Upper lobe of left lung (tissue), 6 donors: ENCODE data around the gene CES2. TPM values are rescaled to one million over a fixed set of nuclear protein-coding genes. Genes with fewer than 3 reads are reported as not detected.

Experiments used
- ATAC-seq, 2 donors: fragments of 200-7000 bp; cut with Tn5 transposase; one replicate each; pipeline ENCODE4 v1.9.1; 2022; ENCODE audit warnings: mild to moderate bottlenecking in 2 of 2, moderate library complexity in 2 of 2; ENCODE audit not compliant: low FRiP score in 2 of 2
- DNase-seq, 2 donors: peaks; one replicate each; pipeline ENCODE4 v3.0.0-alpha.2; 2019 to 2020
- H3K27ac ChIP-seq, 4 donors: fragments of 200-600 bp; sonication (generic); one replicate each; pipeline ENCODE4 v1.5.1; 2016 to 2019
- H3K27me3 ChIP-seq, 4 donors: fragments of 200-600 bp; sonication (generic); one replicate each; pipeline ENCODE4 v1.5.1; 2017 to 2019
- H3K36me3 ChIP-seq, 4 donors: fragments of 200-600 bp; sonication (generic); one replicate each; pipeline ENCODE4 v1.5.1; 2016 to 2019
- H3K4me1 ChIP-seq, 4 donors: fragments of 200-600 bp; sonication (generic); one replicate each; pipeline ENCODE4 v1.5.1; 2018 to 2019
- H3K4me3 ChIP-seq, 4 donors: fragments of 200-600 bp; sonication (generic); one replicate each; pipeline ENCODE4 v1.5.1; 2017 to 2019; ENCODE audit warnings: mild to moderate bottlenecking in 2 of 4, moderate library complexity in 1 of 4
- H3K9me3 ChIP-seq, 4 donors: fragments of 200-600 bp; sonication (generic); one replicate each; pipeline ENCODE4 v1.5.1; 2018 to 2019
- CTCF ChIP-seq, 6 experiments: fragments of 450-650 bp in 4 of 6; fragments of 200-600 bp in 2 of 6; sonication (generic) in 2 of 6; IDR thresholded peaks; one replicate each; pipeline ENCODE4 v1.5.1; 2016 to 2019; ENCODE audit warnings: antibody characterized with exemption in 6 of 6
- EP300 ChIP-seq, 4 donors: sonication (generic); formaldehyde crosslinking; IDR thresholded peaks; one replicate each; pipeline ENCODE4 v1.5.1; 2017; ENCODE audit warnings: antibody characterized with exemption in 4 of 4, control low read depth in 2 of 4
- POLR2A ChIP-seq, 4 donors: fragments of 450-650 bp; IDR thresholded peaks; one replicate each; pipeline ENCODE4 v1.5.1; 2016 to 2017; ENCODE audit warnings: antibody characterized with exemption in 4 of 4, mild to moderate bottlenecking in 2 of 4
- POLR2AphosphoS5 ChIP-seq, 2 donors: sonication (generic); formaldehyde crosslinking; IDR thresholded peaks; one replicate each; pipeline ENCODE4 v1.5.1; 2017; ENCODE audit warnings: antibody characterized with exemption in 2 of 2
- WGBS, 2 donors: methylation state at CpG; one replicate each; pipeline ENCODE4 v1.1.5; 2017 to 2018; 5-methylcytosine and 5-hydroxymethylcytosine counted together
- total RNA-seq, 6 donors: library from RNA; depleted of rRNA in 4 of 6; stranded (reverse); fragments of >200 nt in 4 of 6; gene quantifications; one replicate each; pipeline versions ENCODE4 v1.1.0 to v1.2.1, GENCODE V29; 2016 to 2021
- donor health status: DM: no; HTN: no; CAD: no; lungs with moderate emphysema.
- donor health status: DM: no; HTN: yes; CAD: no; lungs with severe emphysema.

Gene CES2
- total RNA-seq, 6 donors from 2014 or later: 32.2 to 76.1 (median 46.5) TPM

GRCh38 chr16:66889622-66890021 lies 45.7 kb upstream of the CES2 start:
- H3K4me1 ChIP-seq: peaks cover 0 to 23% (median under 1%) of the 10 kb centered on the region in 4 donors

GRCh38 chr16:66890799-66891198 lies 44.5 kb upstream of the CES2 start:
- Histone ChIP-seq H3K9me3 (no peaks in the 10 kb centered on the region), H3K4me1 (peaks cover 0 to 12% (median 2%) of the 10 kb centered on the region in 4 donors)
- 84 to 92% methylated on average over 2 of the region's 2 CpGs for WGBS, 2 donors

More at GRCh38 chr16:66889622-66890021, 45.7 kb upstream of the CES2 start:
- DNase-seq (no peak), ATAC-seq (no peak)
- Histone ChIP-seq H3K4me3 (no peak overlapping the region), H3K27me3 (no peaks in the 10 kb centered on the region), H3K36me3 (peaks cover 3 to 22% (median 10%) of the 10 kb centered on the region in 4 donors), H3K27ac (no peak overlapping the region), H3K9me3 (no peaks in the 10 kb centered on the region)
- 70 to 80% methylated on average over 4 of the region's 4 CpGs for WGBS, 2 donors
- TF ChIP-seq CTCF (IDR thresholded peaks at IDR 0.05) (no peak), EP300 (IDR thresholded peaks at IDR 0.05) (no peak), POLR2A (IDR thresholded peaks at IDR 0.05) (no peak), POLR2AphosphoS5 (IDR thresholded peaks at IDR 0.05) (no peak)

GRCh38 chr16:66891360-66891759 lies 44.0 kb upstream of the CES2 start:
- DNase-seq (no peak), ATAC-seq (no peak)
- H3K27ac ChIP-seq: no peak overlapping the region
- no peak overlapping the region for H3K4me3 ChIP-seq
- H3K4me1 ChIP-seq: peaks cover 0 to 7% (median 2%) of the 10 kb centered on the region in 4 donors
- WGBS, 2 donors: 74 to 87% methylated on average over 4 of the region's 4 CpGs
- TF ChIP-seq POLR2AphosphoS5 (IDR thresholded peaks at IDR 0.05) (no peak), CTCF (IDR thresholded peaks at IDR 0.05) (no peak), POLR2A (IDR thresholded peaks at IDR 0.05) (no peak), EP300 (IDR thresholded peaks at IDR 0.05) (no peak)
- H3K36me3 ChIP-seq: peaks cover 0 to 9% (median 0%) of the 10 kb centered on the region in 4 donors
- no peaks in the 10 kb centered on the region for H3K9me3 ChIP-seq
- no peaks in the 10 kb centered on the region for H3K27me3 ChIP-seq

More at GRCh38 chr16:66890799-66891198, 44.5 kb upstream of the CES2 start:
- H3K27me3 ChIP-seq: no peaks in the 10 kb centered on the region
- H3K4me3 ChIP-seq: no peak overlapping the region
- H3K27ac ChIP-seq: no peak overlapping the region
- peaks cover 0 to 11% (median 0%) of the 10 kb centered on the region in 4 donors for H3K36me3 ChIP-seq
- TF ChIP-seq CTCF (IDR thresholded peaks at IDR 0.05): no peak
- TF ChIP-seq POLR2AphosphoS5 (IDR thresholded peaks at IDR 0.05): no peak
- TF ChIP-seq EP300 (IDR thresholded peaks at IDR 0.05): no peak
- no peak for TF ChIP-seq POLR2A (IDR thresholded peaks at IDR 0.05)
- DNase-seq (no peak), ATAC-seq (no peak)

GRCh38 chr16:66891797-66892196 lies 43.5 kb upstream of the CES2 start:
- H3K27ac ChIP-seq: no peak overlapping the region
- peaks cover 0 to 3% (median 1%) of the 10 kb centered on the region in 4 donors for H3K4me1 ChIP-seq
- H3K27me3 ChIP-seq: no peaks in the 10 kb centered on the region
- 91 to 93% methylated on average over 6 of the region's 6 CpGs for WGBS, 2 donors
- no peak overlapping the region for H3K4me3 ChIP-seq
- H3K36me3 ChIP-seq: peaks cover 0 to 5% (median 0%) of the 10 kb centered on the region in 4 donors
- ATAC-seq (no peak), DNase-seq (no peak)
- no peaks in the 10 kb centered on the region for H3K9me3 ChIP-seq
- no peak for TF ChIP-seq EP300 (IDR thresholded peaks at IDR 0.05)
- no peak for TF ChIP-seq POLR2AphosphoS5 (IDR thresholded peaks at IDR 0.05)
- TF ChIP-seq POLR2A (IDR thresholded peaks at IDR 0.05): no peak
- TF ChIP-seq CTCF (IDR thresholded peaks at IDR 0.05): no peak

GRCh38 chr16:66894055-66894454 lies 41.3 kb upstream of the CES2 start:
- H3K9me3 ChIP-seq: no peaks in the 10 kb centered on the region
- H3K4me3 ChIP-seq: no peak overlapping the region
- TF ChIP-seq CTCF (IDR thresholded peaks at IDR 0.05): no peak
- TF ChIP-seq EP300 (IDR thresholded peaks at IDR 0.05): no peak
- no peak for TF ChIP-seq POLR2AphosphoS5 (IDR thresholded peaks at IDR 0.05)
- no peak for TF ChIP-seq POLR2A (IDR thresholded peaks at IDR 0.05)
- peaks cover 0 to 3% (median 0%) of the 10 kb centered on the region in 4 donors for H3K36me3 ChIP-seq
- ATAC-seq: no peak
- H3K27me3 ChIP-seq: no peaks in the 10 kb centered on the region
- no peak for DNase-seq
- peaks cover 0 to 10% (median 4%) of the 10 kb centered on the region in 4 donors for H3K4me1 ChIP-seq
- H3K27ac ChIP-seq: no peak overlapping the region
- 75 to 86% methylated on average over 2 of the region's 2 CpGs for WGBS, 2 donors
